ENCODE measurements around the gene LMF1.

LMF1 gene

DNA sequence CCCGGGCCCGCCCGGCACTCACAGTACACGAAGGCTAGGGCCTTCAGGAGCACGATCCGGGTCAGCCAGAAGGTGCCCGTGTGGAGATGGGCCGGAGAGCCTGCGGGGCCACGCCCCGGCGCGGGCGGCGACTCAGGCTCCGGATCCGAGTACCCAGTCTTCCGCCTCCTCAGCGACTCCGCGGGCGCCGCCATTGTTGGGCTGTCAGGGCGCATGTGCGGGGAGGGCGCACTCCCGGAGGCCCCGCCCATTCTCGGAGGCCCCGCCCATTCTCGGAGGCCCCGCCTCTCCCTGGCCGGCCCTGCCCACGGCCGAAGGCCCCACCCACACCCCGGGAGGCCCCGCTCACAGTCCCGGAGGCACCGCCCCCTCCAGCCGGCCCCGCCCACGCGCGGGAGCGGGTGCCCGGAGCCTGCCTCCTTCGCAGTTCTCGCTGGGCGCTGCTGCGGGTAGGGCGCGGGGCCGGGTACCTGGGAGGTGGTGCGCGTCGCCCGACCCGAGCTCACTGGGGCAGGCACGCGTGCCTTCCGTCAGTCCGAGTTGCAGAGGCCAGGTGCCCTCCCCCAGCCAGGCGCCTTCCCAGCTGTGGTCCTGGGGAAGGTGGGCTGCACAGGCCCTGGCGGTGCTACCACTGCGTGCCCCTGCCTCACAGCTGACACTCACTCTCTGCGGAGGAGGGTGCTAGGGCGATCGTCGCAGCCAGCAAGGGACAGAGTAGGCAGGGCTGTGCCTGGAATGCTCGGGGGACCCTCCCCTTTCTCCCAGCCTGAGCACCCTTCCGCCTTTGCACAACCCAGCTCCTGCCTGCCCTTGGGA, at the start of gene LMF1:
TSS of gene LMF1 (minus strand) at position 219 of the 816 bp plus-strand sequence. CDS start at position 215, 4 bp downstream.
- DNase-seq (ENCODE audit: low spot score) = peak; percentile 96

DNA sequence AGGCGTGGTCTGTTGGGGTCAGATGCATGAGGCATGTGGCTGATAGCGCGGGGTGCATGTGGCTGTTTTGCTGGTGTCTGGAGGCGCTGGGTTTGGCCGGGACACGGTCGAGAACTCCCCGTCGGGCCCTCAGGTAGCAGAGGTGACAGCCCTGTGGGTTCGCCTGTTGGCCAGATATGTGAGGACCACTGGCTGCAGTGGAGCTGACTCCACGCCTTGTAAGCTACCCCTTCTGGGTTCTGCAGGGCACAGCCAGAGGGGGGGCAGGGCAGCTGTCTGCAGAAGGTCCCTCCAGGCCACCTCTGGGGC, 49.3 kb upstream of the LMF1 start:
- DNase-seq (ENCODE audit: low spot score) = no peak

DNA sequence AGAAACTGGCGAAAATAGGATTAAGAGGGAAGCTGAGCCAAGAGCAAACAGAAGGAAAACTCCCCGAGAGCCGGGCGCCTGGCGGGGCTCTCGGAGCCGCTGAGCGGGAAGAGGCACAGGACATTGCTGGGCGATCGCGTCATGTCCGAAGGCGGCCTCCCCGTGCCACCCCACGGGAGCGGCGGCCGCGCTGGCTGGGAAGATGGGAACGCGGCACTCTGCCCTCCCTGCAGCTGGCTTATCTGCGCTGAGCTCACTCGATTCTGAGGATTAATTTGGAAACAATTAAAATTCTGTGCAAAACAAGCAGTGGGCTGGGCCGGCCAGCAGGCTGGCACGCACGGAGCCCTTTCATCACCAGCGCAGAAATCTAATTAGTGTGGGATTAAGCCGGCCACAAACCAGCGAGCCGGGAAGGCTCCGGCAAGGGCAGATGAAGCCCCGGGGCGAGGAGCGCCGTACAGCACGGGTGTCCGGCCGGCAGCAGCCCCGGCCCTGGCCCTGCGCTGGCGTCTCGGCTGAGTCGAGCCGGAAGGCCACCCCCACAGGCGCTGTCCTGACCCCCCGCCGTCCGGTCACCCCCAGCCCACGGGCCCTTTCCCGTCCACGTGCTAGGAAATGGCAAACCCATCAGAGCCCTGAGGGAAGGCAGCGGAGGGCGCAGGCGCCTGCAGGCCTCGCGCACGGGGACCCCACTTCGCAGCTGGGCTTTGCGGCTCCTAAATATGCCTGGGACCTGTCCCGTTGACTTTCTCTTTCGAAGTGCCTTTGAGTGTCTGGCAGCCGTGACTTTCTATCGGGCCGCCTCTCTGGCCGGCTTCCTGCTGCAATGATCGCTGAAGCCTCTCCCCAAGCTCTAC, 48.7 kb upstream of the LMF1 start:
- DNase-seq (ENCODE audit: low spot score) = no peak

DNA sequence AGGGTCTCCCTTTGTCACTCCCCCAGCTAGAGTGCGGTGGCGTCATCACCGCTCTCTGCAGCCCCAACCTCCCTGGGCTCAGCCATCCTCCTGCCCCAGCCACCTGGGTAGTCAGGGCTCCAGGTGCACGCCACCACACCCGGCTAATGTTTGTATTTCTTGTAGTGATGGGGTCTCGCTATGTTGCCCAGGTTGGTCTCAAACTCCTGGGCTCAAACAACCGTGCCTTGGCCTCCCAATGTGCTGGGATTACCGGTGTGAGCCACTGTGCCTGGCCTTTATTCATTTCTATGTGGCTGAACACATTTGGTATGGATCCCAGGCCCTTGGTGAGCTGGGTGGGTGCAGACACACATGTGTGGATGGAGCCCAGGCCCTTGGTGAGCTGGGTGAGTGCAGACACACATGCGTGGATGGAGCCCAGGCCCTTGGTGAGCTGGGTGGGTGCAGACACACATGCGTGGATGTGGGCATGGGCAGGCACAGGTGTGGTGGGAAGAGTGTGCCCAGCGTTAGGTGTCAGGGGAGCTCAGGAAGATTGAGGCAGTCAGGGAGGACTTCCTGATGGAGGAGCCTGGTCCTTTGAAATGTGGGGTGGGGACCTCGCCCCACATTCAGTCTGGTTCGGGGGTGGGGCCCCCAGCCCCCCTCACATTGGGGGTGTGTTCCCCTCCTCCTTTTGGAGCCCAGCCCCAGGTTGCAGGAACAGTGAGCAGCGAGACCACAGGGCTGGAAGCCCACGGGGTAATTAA, 47.8 kb upstream of the LMF1 start:
- no peak for DNase-seq (ENCODE audit: low spot score)

DNA sequence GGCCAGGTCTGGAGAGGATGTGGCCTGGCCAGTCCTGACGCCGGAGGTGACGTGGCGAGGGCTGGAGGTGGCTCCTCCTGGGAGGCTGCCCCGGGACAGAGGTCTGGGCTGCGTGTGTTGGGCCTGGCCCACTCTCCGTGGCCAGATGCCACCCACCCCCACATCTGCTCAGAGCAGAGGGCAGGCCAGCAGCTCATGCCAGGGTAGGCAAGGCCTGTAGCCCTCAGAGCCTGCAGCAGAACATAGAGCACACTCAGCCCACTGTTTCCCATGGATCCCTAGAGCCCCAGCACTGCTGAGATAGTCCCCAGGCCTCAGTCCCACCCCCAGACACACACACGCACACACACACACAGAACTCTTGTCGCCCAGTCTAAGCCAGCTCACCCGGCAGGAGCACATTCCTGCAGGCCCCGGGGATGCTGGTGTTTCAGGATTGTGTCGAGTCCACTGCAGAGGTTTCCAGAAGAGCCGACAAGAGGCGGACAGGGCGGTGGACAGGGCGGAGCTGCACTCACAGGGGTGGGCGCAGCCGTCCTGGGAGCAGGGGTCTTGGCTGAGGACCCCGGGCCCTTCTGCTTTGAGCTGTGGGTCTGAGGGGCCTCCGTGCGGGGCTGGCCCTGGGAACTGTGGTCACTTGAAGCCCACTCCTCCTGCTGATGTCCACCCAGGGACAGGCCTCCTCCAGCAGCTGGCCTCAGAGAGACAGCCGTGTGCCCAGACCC, 44.1 kb upstream of the LMF1 start:
- DNase-seq (ENCODE audit: low spot score) = no peak

DNA sequence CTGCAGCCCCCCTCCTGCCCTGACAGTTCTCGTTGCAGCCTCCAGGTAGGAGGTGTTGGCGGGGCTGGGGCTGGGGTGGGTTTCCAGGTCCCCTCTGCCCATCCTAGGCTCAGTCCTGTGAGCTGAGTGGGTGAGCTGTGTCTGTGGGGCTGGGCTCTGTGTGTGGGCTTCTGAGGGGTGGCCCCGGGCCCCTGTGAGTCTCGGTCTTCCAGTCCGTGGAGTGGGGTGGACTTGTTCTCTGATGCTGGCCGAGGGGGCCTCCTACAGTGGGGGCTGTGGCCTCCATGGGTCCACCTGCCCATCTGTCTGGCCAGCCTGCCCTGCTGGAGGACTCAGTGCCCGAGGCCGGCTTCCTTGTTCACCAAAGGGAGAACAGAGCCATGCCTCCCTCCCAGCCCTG, 43.4 kb upstream of the LMF1 start:
- no peak for DNase-seq (ENCODE audit: low spot score)

DNA sequence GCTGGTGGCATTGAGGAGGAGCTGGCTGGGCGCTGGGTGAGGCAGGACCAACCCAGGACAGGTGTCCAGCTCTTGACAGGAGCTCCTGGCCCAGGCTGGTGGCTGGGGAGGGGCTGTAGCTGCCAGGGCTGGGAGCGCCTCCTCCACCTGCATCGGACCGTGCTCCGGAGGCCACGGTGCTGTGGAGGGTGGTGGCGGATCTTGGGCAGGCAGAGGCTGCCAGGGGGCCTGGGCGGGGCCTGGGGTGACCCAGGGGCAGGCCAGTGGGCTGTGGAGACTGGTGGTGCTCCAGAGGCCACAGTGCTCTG, 42.8 kb upstream of the LMF1 start:
- DNase-seq (ENCODE audit: low spot score) = no peak

DNA sequence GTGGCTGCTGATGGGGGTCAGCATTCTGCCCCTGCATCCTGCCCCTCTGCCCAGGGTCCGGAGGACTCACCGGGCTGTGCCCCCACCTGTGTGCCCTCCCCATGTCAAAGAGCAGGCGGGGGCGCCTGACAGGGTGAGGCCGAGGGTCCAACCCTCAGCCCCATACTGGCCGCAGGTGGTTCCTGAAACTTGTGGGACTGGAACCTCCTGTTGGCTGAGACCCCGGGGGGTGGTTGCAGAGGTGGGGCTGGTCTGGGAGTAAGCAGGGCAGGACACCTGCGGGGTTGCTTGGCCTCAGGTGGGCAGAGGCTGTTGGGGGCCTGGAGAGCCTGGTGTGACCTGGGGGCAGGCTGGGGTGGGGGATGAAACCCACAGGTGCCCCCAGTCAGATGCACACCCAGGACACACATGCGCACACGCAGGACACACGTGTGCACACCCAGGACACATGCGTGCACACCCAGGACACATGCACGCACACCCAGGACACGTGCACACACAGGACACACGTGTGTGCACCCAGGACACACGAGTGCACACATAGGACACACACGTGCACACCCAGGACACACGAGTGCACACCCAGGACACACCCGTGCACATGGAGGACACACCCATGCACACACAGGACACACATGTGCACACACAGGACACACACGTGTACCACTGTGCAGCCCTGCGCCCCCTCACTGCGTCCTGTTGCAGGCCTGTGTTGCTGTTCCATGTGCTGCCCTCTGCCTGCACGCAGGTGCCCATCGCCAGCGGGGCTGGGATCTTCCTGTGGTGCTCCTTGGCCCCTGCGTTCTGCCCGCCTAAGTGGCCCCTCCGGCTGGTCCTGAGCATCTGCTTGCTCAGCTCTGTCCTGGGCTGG, 42.2 kb upstream of the LMF1 start:
- no peak for DNase-seq (ENCODE audit: low spot score)

DNA sequence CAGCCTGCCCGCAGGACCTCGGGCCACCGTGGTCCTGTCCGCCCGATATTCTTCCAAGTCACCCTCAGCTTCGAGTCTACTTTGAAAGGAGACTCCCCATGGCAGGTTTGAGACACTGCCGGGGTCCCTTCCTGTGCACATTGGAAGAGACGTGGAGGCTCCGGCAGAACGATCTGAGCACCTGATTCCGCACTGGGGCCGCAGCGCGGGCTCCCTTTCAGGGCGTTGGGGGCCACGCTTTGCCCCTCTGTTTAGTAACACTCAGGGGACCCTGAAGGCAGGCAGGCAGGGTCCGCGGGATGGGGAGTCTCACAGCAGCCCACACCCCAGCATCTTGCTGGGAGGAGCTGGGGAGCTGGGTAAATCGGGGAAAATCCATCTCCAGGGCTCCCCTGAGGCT, 41.4 kb upstream of the LMF1 start:
- DNase-seq (ENCODE audit: low spot score) = no peak

DNA sequence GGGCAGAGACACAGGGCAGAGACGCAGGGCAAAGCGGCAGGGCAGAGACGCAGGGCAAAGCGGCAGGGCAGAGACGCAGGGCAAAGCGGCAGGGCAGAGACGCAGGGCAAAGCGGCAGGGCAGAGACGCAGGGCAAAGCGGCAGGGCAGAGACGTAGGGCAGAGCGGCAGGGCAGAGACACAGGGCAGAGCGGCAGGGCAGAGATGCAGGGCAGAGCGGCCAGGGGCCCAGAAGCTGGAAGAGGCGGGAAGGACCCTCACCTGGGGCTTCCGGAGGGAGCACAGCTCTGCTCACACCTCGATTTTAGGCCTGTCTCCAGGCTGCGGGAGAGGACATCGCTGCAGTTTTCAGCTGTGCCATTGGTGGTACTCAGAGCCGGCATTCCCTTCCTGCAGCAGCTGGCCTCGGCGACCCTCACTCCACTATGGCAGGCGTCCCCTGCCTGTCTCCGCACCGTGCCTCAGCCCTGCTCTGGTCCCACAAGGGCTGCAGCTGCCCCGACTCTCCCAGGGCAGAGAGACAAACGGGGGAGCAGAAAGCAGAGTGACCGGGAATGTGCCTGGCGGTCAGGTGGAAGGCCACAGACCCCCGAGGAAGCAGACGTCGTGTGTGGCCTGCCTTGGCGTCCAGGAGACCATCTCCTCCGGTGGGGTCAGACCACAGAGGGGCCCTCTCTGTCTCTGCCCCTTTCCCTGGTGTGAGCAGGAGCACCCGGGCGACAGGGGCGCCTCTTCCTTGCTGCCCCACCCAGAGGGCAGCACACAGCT, 40.7 kb upstream of the LMF1 start:
- DNase-seq (ENCODE audit: low spot score) = no peak

DNA sequence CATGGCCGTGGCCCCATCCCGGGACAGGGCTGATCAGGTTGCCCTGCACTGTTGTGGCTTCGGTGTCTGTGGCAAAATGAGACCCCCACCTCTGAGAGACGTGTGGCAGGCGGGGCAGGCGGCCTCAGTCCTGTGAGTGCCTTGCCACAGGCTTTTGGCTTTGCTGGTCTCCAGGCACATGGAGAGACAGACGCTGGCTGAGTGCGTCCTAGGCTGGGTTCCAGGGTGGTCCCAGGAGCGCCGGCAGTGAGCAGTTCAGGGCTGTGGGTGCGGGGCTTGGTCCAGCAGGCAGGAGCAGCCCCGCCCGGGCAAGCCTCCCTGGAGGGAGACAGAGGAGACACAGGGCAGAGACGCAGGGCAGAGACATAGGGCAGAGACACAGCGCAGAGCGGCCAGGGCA, 40.0 kb upstream of the LMF1 start:
- no peak for DNase-seq (ENCODE audit: low spot score)

DNA sequence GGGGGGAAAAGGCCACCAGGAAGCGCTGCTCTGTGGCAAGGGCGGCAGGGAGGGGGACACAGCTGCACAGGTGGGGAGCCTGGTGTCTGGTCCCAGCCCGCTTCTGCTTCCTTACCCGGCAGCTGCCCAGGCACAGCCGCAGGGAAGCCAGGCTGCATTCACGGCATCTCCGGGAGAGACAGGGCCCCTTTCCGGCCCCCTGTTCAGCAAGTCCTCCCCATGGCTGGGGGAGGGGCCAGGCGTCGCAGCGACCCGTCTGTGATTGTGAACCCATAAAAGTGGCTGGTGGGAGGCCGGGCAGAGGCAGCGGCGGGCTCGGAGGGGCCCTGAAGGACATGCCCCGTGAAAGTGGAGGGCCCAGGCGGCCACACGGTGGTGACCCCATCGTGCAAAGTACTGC, 39.5 kb upstream of the LMF1 start:
- DNase-seq (ENCODE audit: low spot score) = no peak

DNA sequence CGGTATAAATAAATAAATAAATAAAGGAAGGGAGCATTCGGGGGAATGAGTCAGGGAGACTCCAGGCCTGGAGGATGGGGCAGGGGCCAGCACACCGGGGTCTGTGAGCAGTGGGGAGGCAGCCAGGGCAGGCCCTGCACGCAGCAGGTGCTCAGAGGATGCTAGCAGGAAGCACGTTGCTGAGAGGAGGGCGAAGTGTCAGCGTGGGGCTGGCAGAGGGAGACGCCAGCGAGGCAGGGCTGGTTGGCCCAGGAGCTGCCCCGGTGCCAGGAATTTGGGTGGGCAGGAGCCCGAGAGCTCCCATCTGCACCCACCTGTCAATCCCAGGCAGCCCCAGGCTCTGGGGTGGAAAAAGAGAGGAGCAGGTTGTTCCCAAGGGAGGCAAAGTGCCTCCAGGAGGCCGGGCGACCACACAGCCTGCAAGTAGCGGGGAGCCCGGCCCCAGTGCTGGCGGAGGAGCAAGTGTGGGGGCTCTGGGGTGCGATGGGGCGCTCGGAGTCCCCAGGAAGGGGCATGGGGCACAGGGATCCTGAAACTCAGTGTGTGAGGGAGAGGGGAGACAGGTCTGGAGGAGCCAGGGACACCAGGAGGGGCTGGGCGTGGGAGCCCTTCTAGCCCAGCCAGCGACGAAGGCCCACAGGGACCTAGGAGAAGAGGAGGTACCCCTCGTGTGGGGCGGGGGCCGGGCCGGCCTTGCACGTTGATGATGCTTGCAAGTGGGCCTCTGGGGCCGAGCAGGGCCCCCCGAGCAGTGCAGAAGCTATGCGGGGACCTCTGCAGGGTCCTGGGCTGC, 38.8 kb upstream of the LMF1 start:
- DNase-seq (ENCODE audit: low spot score) = no peak

DNA sequence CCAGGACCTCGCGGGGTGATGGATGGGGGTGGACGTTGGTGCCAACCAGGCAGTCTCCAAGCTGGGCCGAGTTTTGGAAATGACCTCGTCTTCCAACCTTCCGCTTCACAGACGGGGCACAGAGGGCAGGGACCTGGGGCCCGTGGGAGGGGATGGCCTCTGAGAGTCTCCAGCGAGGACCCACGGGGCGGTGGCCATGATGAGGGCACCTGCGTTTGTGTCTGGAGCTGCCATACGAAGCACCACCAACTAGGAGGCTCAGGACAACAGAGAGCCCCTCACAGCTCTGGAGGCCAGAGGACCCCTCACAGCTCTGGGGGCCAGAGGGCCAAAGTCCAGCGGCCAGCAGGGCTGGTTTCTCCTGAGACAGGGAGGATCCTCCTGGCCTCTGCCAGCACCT, 37.3 kb upstream of the LMF1 start:
- no peak for DNase-seq (ENCODE audit: low spot score)

DNA sequence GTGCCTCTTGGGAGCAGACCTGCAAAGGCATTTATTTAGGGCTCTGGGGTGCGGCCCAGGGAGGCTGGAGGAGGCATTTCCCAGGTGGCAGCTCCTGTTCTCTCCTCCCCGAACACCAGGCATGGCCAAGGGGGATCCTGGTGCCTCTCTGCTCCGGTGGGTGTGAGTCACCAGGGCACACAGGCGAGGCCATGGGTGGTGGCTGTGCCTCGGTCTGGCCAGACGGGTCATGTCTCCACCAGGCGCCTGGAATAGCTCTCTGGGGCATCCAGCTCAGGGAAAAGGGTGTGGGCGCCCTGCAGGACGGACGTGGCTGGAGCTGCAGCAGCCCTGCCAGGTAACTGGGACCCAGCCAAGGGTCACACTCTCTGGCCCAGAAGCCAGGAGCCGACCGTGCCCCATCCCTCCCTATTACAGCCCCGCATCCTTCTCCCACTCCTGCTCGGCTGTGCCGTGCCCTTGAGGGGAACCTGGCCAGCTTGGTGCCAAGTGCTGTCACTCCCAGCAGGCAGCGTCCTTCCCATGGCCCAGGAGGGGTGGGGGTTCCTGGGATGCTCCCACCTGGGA, 36.6 kb upstream of the LMF1 start:
- no peak for DNase-seq (ENCODE audit: low spot score)

DNA sequence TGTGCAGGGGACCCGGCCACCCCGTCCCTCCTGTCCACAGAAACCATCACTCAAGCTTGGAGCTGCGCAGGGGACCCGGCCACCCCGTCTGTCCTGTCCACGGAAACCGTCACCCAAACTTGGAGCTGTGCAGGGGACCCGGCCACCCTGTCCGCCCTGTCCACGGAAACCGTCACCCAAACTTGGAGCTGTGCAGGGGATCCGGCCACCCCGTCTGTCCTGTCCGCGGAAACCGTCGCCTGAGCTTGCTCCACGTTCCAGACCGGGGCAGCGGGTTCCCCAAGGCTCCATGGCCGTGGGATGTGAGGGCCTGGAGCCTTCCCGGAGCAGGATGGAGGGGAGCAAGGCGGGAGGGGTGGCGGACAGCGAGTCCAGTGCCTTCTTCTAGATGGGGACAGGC, 36.0 kb upstream of the LMF1 start:
- no peak for DNase-seq (ENCODE audit: low spot score)

DNA sequence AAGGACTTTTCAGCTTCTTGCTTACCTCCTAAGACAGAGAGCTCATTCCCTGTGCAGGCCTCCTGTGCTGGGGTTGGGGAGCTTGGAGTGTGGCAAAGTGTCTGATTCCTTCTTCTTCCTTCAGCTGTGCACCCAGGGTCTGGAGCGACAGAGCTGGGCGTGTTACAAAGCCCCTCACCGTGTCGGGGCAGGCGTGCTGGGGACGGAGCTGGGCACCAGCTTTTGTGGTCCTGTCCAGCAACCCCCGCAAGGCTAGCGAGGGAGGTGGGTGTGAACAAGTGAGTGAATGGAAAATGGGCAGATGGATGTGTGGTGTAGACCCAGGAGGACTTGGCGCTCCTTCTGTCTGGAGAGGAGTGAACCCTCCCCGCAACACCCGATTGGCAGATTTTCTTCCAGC, 34.5 kb upstream of the LMF1 start:
- DNase-seq (ENCODE audit: low spot score) = no peak

DNA sequence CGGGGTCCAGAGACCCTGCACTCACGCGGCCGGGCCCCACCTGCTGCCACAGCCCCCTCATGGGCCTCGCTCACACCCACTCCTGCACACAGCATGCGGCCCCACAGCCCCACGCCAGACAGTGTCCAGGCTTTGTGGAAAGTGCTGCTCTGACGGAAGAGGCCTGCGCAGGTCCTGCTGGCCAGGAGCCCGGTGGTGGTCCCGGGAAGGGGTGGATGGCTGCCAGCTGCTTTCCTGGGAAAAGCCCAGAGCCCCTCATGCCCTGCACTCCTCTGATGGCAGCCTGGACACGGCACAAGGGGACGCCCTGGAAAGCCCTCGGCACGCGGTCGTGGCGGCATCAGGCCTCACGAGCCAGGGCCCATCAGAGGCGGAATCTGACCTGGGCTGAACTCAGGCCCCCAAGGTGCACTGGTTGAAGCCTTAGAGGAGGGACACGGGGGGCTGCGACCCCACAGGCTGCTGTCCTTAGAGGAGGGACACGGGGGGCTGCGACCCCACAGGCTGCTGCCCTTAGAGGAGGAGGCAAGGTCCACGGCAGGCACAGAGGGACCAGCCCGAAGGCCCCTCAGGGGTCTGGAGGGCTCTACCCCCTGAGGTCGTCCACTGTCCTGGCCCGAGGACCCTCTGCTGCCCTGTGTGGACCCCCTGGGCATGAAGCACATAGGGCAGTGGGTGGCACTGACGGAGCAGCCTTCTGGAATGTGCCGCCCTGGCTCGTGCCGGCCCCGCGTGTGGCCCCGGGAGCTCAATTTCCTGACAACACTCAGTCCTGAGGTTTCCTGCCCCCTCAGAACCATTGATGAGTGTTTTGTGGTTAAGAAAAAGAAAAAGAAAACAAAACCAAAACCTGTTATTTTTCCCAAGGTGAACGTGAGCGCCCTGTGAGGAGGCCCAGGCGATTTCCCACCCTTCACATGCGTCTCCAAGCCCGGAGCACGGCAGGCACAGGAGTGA, 32.9 kb upstream of the LMF1 start:
- DNase-seq (ENCODE audit: low spot score) = peak; percentile 56

All from CD4-positive, alpha-beta T cell treated with Interleukin-2 at 100 ng/mL for 4 hours (primary cell).